GM08714 (cell line): ENCODE measurements around the gene FYN.

Experiments used
- H3K4me3 ChIP-seq: fragments of 200-500 bp; sonication (Bioruptor generic); 2 replicates; pipeline ENCODE4 v1.5.1; 2014; ENCODE audit warnings: mild to moderate bottlenecking, low read length, inconsistent platforms
- ZNF274 ChIP-seq: IDR thresholded peaks from 2 replicates; pipeline ENCODE4 v1.6.1; 2012; ENCODE audit warnings: mild to moderate bottlenecking, low read depth, low read length

FYN gene

GRCh38 chr6:111750753-111751673, 122.2 kb downstream of the FYN start:
- H3K4me3 ChIP-seq = no peak overlapping the region

GRCh38 chr6:111750153-111750552, 123.1 kb downstream of the FYN start:
- H3K4me3 ChIP-seq = no peak overlapping the region
- TF ChIP-seq ZNF274 = no peak

More at GRCh38 chr6:111750753-111751673, 122.2 kb downstream of the FYN start:
- no peak for TF ChIP-seq ZNF274

GRCh38 chr6:111748231-111748647, 125.0 kb downstream of the FYN start:
- no peak for TF ChIP-seq ZNF274
- no peak overlapping the region for H3K4me3 ChIP-seq

GRCh38 chr6:111747829-111748228, 125.4 kb downstream of the FYN start:
- H3K4me3 ChIP-seq = no peak overlapping the region

GRCh38 chr6:111747396-111747795, 125.9 kb downstream of the FYN start:
- H3K4me3 ChIP-seq = no peak overlapping the region
- no peak for TF ChIP-seq ZNF274

More at GRCh38 chr6:111747829-111748228, 125.4 kb downstream of the FYN start:
- TF ChIP-seq ZNF274 = no peak

- no peak for TF ChIP-seq ZNF274
- H3K4me3 ChIP-seq = no peak overlapping the region
These were observed 126.3 kb downstream of the FYN start for GRCh38 chr6:111746983-111747382.

GRCh38 chr6:111745636-111746035, 127.6 kb downstream of the FYN start:
- TF ChIP-seq ZNF274 = no peak
- H3K4me3 ChIP-seq = no peak overlapping the region

- TF ChIP-seq ZNF274 = no peak
- H3K4me3 ChIP-seq = no peak overlapping the region
These were observed 128.1 kb downstream of the FYN start for GRCh38 chr6:111745186-111745585.

- H3K4me3 ChIP-seq = no peak overlapping the region
- no peak for TF ChIP-seq ZNF274
These were observed 129.2 kb downstream of the FYN start for GRCh38 chr6:111743862-111744692.

GRCh38 chr6:111743360-111743759, 129.9 kb downstream of the FYN start:
- no peak for TF ChIP-seq ZNF274
- H3K4me3 ChIP-seq = no peak overlapping the region

GRCh38 chr6:111741177-111741952, 131.9 kb downstream of the FYN start:
- no peak overlapping the region for H3K4me3 ChIP-seq

GRCh38 chr6:111740506-111740905, 132.7 kb downstream of the FYN start:
- no peak for TF ChIP-seq ZNF274
- H3K4me3 ChIP-seq = no peak overlapping the region

More at GRCh38 chr6:111741177-111741952, 131.9 kb downstream of the FYN start:
- TF ChIP-seq ZNF274 = no peak

GRCh38 chr6:111739257-111739696, 134.0 kb downstream of the FYN start:
- no peak overlapping the region for H3K4me3 ChIP-seq

GRCh38 chr6:111738631-111739030, 134.6 kb downstream of the FYN start:
- H3K4me3 ChIP-seq = no peak overlapping the region
- no peak for TF ChIP-seq ZNF274

More at GRCh38 chr6:111739257-111739696, 134.0 kb downstream of the FYN start:
- TF ChIP-seq ZNF274 = no peak
